Epidermal melanocyte (primary cell): ENCODE data around the gene REXO1.
"Not testable (repeated sequence)": the region's sequence is repeated elsewhere in the genome, so short reads cannot be mapped to it uniquely, and the experiment has no call there.

Experiments used
- DNase-seq: peaks from one replicate; pipeline ENCODE4 v3.0.0; 2011; ENCODE audit warnings: low spot score; ENCODE audit not compliant: insufficient read length

REXO1 gene

GRCh38 chr19:1813192-1814182 is 34.8 kb downstream of the REXO1 start:
- DNase-seq, result no peak

GRCh38 chr19:1812426-1813191 is 35.7 kb downstream of the REXO1 start:
- peak; percentile 100 for DNase-seq

- DNase-seq, result no peak
Observed at GRCh38 chr19:1811942-1812425, 36.3 kb downstream of the REXO1 start, which contains the start of gene ATP8B3. TSS of gene ATP8B3 (minus strand) at chr19:1812276. CDS start at chr19:1811736, 540 bp downstream.

GRCh38 chr19:1811472-1811894 is 36.8 kb downstream of the REXO1 start:
- no peak for DNase-seq

- DNase-seq, result no peak
Observed at GRCh38 chr19:1810439-1811160, 37.7 kb downstream of the REXO1 start.

GRCh38 chr19:1809678-1810077 is 38.6 kb downstream of the REXO1 start:
- no peak for DNase-seq

GRCh38 chr19:1808395-1808731 is 39.9 kb downstream of the REXO1 start:
- DNase-seq, result no peak

GRCh38 chr19:1807695-1808394 is 40.4 kb downstream of the REXO1 start:
- DNase-seq, result no peak

GRCh38 chr19:1807030-1807694 is 41.1 kb downstream of the REXO1 start:
- no peak for DNase-seq

GRCh38 chr19:1806184-1807029 is 41.9 kb downstream of the REXO1 start:
- no peak for DNase-seq

GRCh38 chr19:1805401-1806183 is 42.7 kb downstream of the REXO1 start:
- no peak for DNase-seq

- DNase-seq, result no peak
Observed at GRCh38 chr19:1804858-1805257, 43.4 kb downstream of the REXO1 start.

- DNase-seq, result no peak
Observed at GRCh38 chr19:1799695-1800342, 48.5 kb downstream of the REXO1 start.

GRCh38 chr19:1797313-1797712 is 51.0 kb downstream of the REXO1 start:
- DNase-seq, result not testable (repeated sequence)

- no peak for DNase-seq
Observed at GRCh38 chr19:1796395-1797142, 51.7 kb downstream of the REXO1 start.

GRCh38 chr19:1794424-1795172 is 53.7 kb downstream of the REXO1 start:
- DNase-seq, result no peak

- DNase-seq, result no peak
Observed at GRCh38 chr19:1791879-1792278, 56.4 kb downstream of the REXO1 start.
